Skeletal muscle tissue (tissue), 4 donors: ENCODE results near the gene METTL1. TPM values are rescaled to one million over a fixed set of nuclear protein-coding genes. Genes with fewer than 3 reads are reported as not detected.

Source experiments
- H3K27ac ChIP-seq: one replicate; pipeline ENCODE4 v1.7.0; 2013; ENCODE audit warnings: mild to moderate bottlenecking, low read depth, low read length, inconsistent platforms
- H3K27me3 ChIP-seq, 3 donors: one replicate each; pipeline ENCODE4 v1.7.0; 2013; ENCODE audit warnings: low read length in 3 of 3; ENCODE audit not compliant: control insufficient read depth in 3 of 3, insufficient read depth in 3 of 3
- H3K36me3 ChIP-seq, 3 donors: one replicate each; pipeline ENCODE4 v1.7.0; 2013; ENCODE audit warnings: low read length in 3 of 3; ENCODE audit not compliant: control insufficient read depth in 3 of 3, insufficient read depth in 3 of 3
- H3K4me1 ChIP-seq, 3 donors: one replicate each; pipeline ENCODE4 v1.7.0; 2013; ENCODE audit warnings: low read length in 3 of 3, mild to moderate bottlenecking in 3 of 3; ENCODE audit not compliant: control insufficient read depth in 3 of 3, insufficient read depth in 3 of 3
- H3K4me3 ChIP-seq, 3 donors: one replicate each; pipeline ENCODE4 v1.7.0; 2013; ENCODE audit warnings: low read length in 3 of 3
- H3K9ac ChIP-seq, 3 donors: one replicate each; pipeline ENCODE4 v1.7.0; 2013; ENCODE audit warnings: low read length in 3 of 3, mild to moderate bottlenecking in 3 of 3, moderate library complexity in 2 of 3, low read depth in 1 of 3
- H3K9me3 ChIP-seq, 3 donors: one replicate each; pipeline ENCODE4 v1.7.0; 2013; ENCODE audit warnings: low read length in 3 of 3; ENCODE audit not compliant: control insufficient read depth in 3 of 3
- total RNA-seq: library from RNA; depleted of rRNA; stranded (reverse); fragments of >200 nt; gene quantifications from one replicate; pipeline ENCODE4 v1.2.3, GENCODE V29; 2014
- donor health status: Osteomylitis.

METTL1 gene
- total RNA-seq, 1 donor from 2014 or later, result 5.7 TPM

GRCh38 chr12:57765003-57765697 lies 6.8 kb downstream of the METTL1 start:
- Histone ChIP-seq H3K9me3 (no peaks in the 10 kb centered on the region), H3K4me3 (peak overlapping the region; percentile 43 to 65 (median 51)), H3K27me3 (peaks cover 49 to 51% (median 50%) of the 10 kb centered on the region in 3 donors), H3K36me3 (peaks cover 15 to 22% (median 16%) of the 10 kb centered on the region in 3 donors), H3K9ac (peak overlapping the region in 1 of 3 donors; percentile 40), H3K27ac (no peak overlapping the region), H3K4me1 (peaks cover 18 to 30% (median 25%) of the 10 kb centered on the region in 3 donors)

GRCh38 chr12:57764662-57765002 lies 7.3 kb downstream of the METTL1 start:
- Histone ChIP-seq H3K4me1 (peaks cover 18 to 30% (median 25%) of the 10 kb centered on the region in 3 donors), H3K27ac (no peak overlapping the region), H3K4me3 (peak overlapping the region; percentile 43 to 65 (median 51)), H3K36me3 (peaks cover 12 to 17% (median 16%) of the 10 kb centered on the region in 3 donors), H3K9ac (peak overlapping the region in 1 of 3 donors; percentile 40), H3K27me3 (peaks cover 49 to 51% (median 50%) of the 10 kb centered on the region in 3 donors), H3K9me3 (no peaks in the 10 kb centered on the region)

GRCh38 chr12:57763881-57764661 lies 7.8 kb downstream of the METTL1 start:
- Histone ChIP-seq H3K36me3 (peaks cover 8 to 16% (median 12%) of the 10 kb centered on the region in 3 donors), H3K27ac (no peak overlapping the region), H3K27me3 (peaks cover 49 to 51% (median 50%) of the 10 kb centered on the region in 3 donors), H3K9me3 (no peaks in the 10 kb centered on the region), H3K9ac (no peak overlapping the region), H3K4me1 (peaks cover 18 to 30% (median 25%) of the 10 kb centered on the region in 3 donors), H3K4me3 (peak overlapping the region in 1 of 3 donors; percentile 65)

- Histone ChIP-seq H3K36me3 (peaks cover 16 to 22% (median 16%) of the 10 kb centered on the region in 3 donors), H3K4me3 (no peak overlapping the region), H3K27ac (no peak overlapping the region), H3K9me3 (no peaks in the 10 kb centered on the region), H3K4me1 (peaks cover 18 to 30% (median 25%) of the 10 kb centered on the region in 3 donors), H3K9ac (no peak overlapping the region), H3K27me3 (peaks cover 46 to 50% (median 48%) of the 10 kb centered on the region in 3 donors)
These were observed 9.4 kb downstream of the METTL1 start for GRCh38 chr12:57762463-57762862.

- peaks cover 38 to 40% (median 39%) of the 10 kb centered on the region in 3 donors for H3K27me3 ChIP-seq
- H3K4me3 ChIP-seq, result no peak overlapping the region
- H3K9ac ChIP-seq, result no peak overlapping the region
- peaks cover 14 to 26% (median 21%) of the 10 kb centered on the region in 3 donors for H3K4me1 ChIP-seq
- no peak overlapping the region for H3K27ac ChIP-seq
- H3K36me3 ChIP-seq, result peaks cover 16 to 22% (median 16%) of the 10 kb centered on the region in 3 donors
- H3K9me3 ChIP-seq, result no peaks in the 10 kb centered on the region
These were observed 10.4 kb downstream of the METTL1 start for GRCh38 chr12:57761391-57761998.

GRCh38 chr12:57760347-57760982 lies 11.4 kb downstream of the METTL1 start:
- H3K9ac ChIP-seq, result no peak overlapping the region
- peaks cover 28 to 30% (median 28%) of the 10 kb centered on the region in 3 donors for H3K27me3 ChIP-seq
- no peak overlapping the region for H3K27ac ChIP-seq
- peaks cover 16 to 22% (median 16%) of the 10 kb centered on the region in 3 donors for H3K36me3 ChIP-seq
- no peak overlapping the region for H3K4me3 ChIP-seq
- H3K9me3 ChIP-seq, result no peaks in the 10 kb centered on the region
- peaks cover 12 to 24% (median 18%) of the 10 kb centered on the region in 3 donors for H3K4me1 ChIP-seq

- peaks cover 16 to 22% (median 16%) of the 10 kb centered on the region in 3 donors for H3K36me3 ChIP-seq
- peaks cover 6 to 17% (median 10%) of the 10 kb centered on the region in 3 donors for H3K4me1 ChIP-seq
- H3K9me3 ChIP-seq, result no peaks in the 10 kb centered on the region
- no peak overlapping the region for H3K27ac ChIP-seq
- H3K27me3 ChIP-seq, result peaks cover 18 to 20% (median 18%) of the 10 kb centered on the region in 3 donors
- no peak overlapping the region for H3K4me3 ChIP-seq
- H3K9ac ChIP-seq, result no peak overlapping the region
These were observed 12.4 kb downstream of the METTL1 start for GRCh38 chr12:57759360-57759980.

GRCh38 chr12:57758552-57759359 lies 13.1 kb downstream of the METTL1 start:
- Histone ChIP-seq H3K9ac (no peak overlapping the region), H3K27ac (no peak overlapping the region)

More at GRCh38 chr12:57758552-57759359, 13.1 kb downstream of the METTL1 start:
- H3K4me1 ChIP-seq, result peaks cover 6 to 19% (median 13%) of the 10 kb centered on the region in 3 donors
- H3K4me3 ChIP-seq, result no peak overlapping the region
- H3K36me3 ChIP-seq, result peaks cover 16 to 22% (median 16%) of the 10 kb centered on the region in 3 donors
- H3K27me3 ChIP-seq, result peaks cover 10 to 13% (median 11%) of the 10 kb centered on the region in 3 donors
- no peaks in the 10 kb centered on the region for H3K9me3 ChIP-seq
